Activated naive CD8-positive, alpha-beta T cell treated with anti-CD3 and anti-CD28 coated beads, Interleukin-2, amount 50 U/mL, for 24 hours (primary cell): Measurements from ENCODE around the gene BOC.

Experiments used
- ATAC-seq: fragments of 150-1000 bp; cut with Tn5 transposase; one replicate; pipeline ENCODE4 v1.10.0; 2021
- DNase-seq: peaks from one replicate; pipeline ENCODE4 v3.0.0; 2021
- H3K27ac Mint-ChIP-seq: one replicate; pipeline ENCODE4 v1.8.0; 2021; ENCODE audit warnings: mild to moderate bottlenecking, mixed read lengths
- H3K27me3 Mint-ChIP-seq: one replicate; pipeline ENCODE4 v1.8.0; 2021; ENCODE audit warnings: mixed read lengths
- H3K36me3 Mint-ChIP-seq: one replicate; pipeline ENCODE4 v1.8.0; 2021; ENCODE audit warnings: low read depth, mixed read lengths
- H3K4me1 Mint-ChIP-seq: one replicate; pipeline ENCODE4 v1.8.0; 2021; ENCODE audit warnings: mixed read lengths
- H3K4me3 Mint-ChIP-seq: one replicate; pipeline ENCODE4 v1.8.0; 2021; ENCODE audit warnings: mild to moderate bottlenecking, moderate library complexity, mixed read lengths
- H3K9me3 Mint-ChIP-seq: one replicate; pipeline ENCODE4 v1.8.0; 2021; ENCODE audit warnings: mixed read lengths

BOC gene

GRCh38 chr3:113212150-113212843, 940 bp downstream of the BOC start:
- peak; percentile 12 for DNase-seq
- Mint-ChIP-seq H3K27me3 (peaks cover 78% of the 10 kb centered on the region), H3K27ac (peak overlapping the region; percentile 9), H3K9me3 (no peaks in the 10 kb centered on the region), H3K4me3 (peak overlapping the region; percentile 70), H3K36me3 (no peaks in the 10 kb centered on the region), H3K4me1 (peaks cover 9% of the 10 kb centered on the region)
- ATAC-seq: peak; percentile 31

DNA sequence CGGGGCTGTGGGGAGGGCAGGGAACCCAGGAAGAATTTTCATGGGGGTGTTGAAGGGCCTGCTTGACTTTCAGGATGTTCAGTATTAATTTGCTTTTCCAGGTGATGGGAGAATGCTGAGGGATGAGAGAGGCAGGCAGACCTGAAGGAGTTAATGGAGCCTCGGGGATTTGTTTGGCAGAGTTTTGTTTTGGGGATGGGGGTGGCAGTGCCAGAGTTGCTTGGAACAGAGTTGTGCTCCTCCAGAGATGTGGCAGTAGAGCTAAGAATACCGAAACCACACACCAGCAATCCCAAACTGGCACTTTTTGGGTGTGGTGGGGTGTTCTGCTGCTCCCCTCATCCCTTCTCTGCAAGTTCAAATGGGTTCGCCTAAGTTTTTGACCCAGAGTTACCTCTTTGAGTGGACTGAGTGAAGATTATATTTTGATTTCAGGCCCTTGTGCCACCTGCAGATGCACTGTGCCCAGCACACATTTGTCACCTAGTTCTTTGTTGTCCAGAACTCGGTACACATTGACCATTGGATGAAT, 1.6 kb downstream of the BOC start:
- Mint-ChIP-seq H3K27ac (peak overlapping the region; percentile 9), H3K4me1 (peaks cover 9% of the 10 kb centered on the region), H3K9me3 (no peaks in the 10 kb centered on the region), H3K27me3 (peaks cover 74% of the 10 kb centered on the region), H3K36me3 (no peaks in the 10 kb centered on the region), H3K4me3 (peak overlapping the region; percentile 70)
- ATAC-seq (no peak), DNase-seq (no peak)

DNA sequence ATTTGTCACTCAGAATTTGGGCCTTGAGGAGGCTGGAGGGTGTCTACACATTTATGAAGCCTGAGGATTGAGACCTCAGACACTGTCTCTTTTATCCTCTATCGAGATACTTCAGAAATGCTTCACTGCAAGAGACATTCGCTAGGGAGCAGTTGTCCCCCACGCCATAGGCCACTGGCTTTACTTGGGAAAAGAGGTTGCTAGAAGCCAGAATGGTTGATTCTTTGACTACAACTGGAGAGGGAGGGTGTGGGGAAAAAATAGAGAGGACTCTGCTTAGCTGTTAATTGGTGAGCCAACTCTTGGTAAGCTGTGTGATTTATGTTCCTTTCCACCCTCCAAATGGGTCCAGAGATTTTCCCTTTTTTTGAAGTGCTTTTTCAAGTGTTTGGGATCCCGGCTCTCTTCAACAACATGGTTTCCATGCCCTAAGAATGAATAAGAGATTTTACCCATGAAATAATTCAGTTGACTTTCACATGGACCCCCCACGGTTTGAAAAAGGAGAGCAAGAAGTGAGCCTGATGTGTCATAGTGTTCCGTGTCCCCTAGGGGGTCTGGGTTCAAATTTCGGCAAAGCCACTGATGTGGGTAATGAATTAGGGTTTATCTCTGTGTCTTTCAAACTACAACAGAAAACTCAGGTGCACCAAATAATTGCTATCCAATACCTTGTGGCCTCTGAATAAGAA, 2.7 kb downstream of the BOC start:
- no peaks in the 10 kb centered on the region for H3K36me3 Mint-ChIP-seq
- peaks cover 9% of the 10 kb centered on the region for H3K4me1 Mint-ChIP-seq
- no peak overlapping the region for H3K27ac Mint-ChIP-seq
- H3K4me3 Mint-ChIP-seq: no peak overlapping the region
- H3K9me3 Mint-ChIP-seq: no peaks in the 10 kb centered on the region
- DNase-seq (no peak), ATAC-seq (no peak)
- H3K27me3 Mint-ChIP-seq: peaks cover 65% of the 10 kb centered on the region

DNA sequence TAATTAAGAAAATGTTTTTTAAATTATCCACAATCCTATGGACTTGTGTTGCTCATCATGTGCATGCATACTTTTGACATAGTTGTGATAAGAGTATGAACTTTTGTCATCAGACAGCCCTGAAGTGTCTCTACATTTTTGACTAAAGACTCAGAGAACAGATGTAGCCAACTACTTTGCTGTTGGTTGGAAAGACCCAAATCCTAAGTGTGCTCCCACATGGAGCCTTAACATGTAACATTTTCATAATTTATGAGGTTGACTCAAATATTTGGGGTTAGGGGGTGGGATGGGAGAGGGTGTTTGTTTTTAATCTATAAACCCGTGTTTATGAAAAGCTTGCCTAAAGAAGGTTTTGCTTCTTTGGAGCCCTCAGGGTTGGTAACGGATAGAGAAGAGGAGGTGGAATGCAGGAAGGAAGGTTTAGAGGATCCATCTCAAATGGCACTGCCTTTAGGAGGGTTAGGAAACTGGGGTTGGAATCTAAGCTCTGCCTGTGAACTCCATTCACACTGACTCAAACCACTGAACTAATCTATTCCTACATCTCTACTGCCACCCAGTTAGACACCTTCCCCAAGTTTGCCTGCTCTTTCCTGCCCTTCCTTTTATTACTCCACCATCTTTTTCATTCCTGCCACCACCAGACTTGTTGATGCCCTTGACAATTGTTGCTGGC, 3.7 kb downstream of the BOC start:
- H3K9me3 Mint-ChIP-seq: no peaks in the 10 kb centered on the region
- H3K27ac Mint-ChIP-seq: no peak overlapping the region
- H3K4me1 Mint-ChIP-seq: peaks cover 9% of the 10 kb centered on the region
- no peaks in the 10 kb centered on the region for H3K36me3 Mint-ChIP-seq
- peaks cover 55% of the 10 kb centered on the region for H3K27me3 Mint-ChIP-seq
- DNase-seq (no peak), ATAC-seq (no peak)
- H3K4me3 Mint-ChIP-seq: no peak overlapping the region

- ATAC-seq (no peak), DNase-seq (no peak)
- Mint-ChIP-seq H3K9me3 (no peaks in the 10 kb centered on the region), H3K4me1 (peaks cover 6% of the 10 kb centered on the region), H3K27me3 (peaks cover 54% of the 10 kb centered on the region), H3K36me3 (no peaks in the 10 kb centered on the region), H3K27ac (no peak overlapping the region), H3K4me3 (no peak overlapping the region)
Measured at GRCh38 chr3:113216393-113216792, 5.0 kb downstream of the BOC start.

GRCh38 chr3:113218011-113218680, 6.8 kb downstream of the BOC start:
- Mint-ChIP-seq H3K27ac (no peak overlapping the region), H3K36me3 (no peaks in the 10 kb centered on the region), H3K4me3 (no peak overlapping the region), H3K9me3 (no peaks in the 10 kb centered on the region), H3K27me3 (peaks cover 51% of the 10 kb centered on the region), H3K4me1 (peaks cover 5% of the 10 kb centered on the region)
- DNase-seq: no peak
- no peak for ATAC-seq

- ATAC-seq (no peak), DNase-seq (no peak)
- H3K4me1 Mint-ChIP-seq: peaks cover 6% of the 10 kb centered on the region
- H3K27me3 Mint-ChIP-seq: peaks cover 46% of the 10 kb centered on the region
- H3K27ac Mint-ChIP-seq: no peak overlapping the region
- H3K36me3 Mint-ChIP-seq: no peaks in the 10 kb centered on the region
- H3K4me3 Mint-ChIP-seq: no peak overlapping the region
- H3K9me3 Mint-ChIP-seq: no peaks in the 10 kb centered on the region
Measured at GRCh38 chr3:113218681-113219045, 7.3 kb downstream of the BOC start.

DNA sequence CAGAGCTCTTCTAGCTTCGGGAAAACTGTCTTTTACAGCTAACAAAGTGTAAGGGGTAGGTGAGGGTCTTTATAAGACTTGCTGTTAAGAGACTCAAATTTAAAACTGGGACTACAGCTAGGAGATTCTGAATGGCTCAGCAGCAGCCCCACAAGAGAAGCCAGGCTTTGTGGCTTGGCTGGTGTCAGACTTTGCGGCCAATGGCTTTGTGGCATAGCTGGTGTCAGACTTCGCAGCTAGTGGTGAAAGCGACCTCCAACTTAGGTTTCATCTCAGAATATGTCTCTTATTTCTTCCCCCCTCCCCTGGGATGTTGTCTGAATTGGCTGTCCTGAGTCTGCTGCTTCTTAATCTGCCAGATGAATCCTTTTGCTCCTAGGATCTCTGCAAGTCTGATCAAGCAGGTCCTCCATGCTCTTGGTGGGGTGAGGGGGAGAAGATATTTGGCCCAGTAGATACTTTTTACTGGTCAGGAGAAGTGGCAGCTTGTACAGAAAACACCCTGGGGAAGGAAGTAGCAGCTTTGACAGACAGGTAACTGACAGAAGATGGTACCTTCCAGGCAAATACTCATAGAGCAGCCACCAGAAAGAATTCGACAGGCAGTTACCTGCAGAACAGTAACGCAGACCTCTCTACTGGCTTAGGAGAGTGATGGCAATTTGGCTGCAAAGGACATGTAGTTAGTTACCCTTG, 8.4 kb downstream of the BOC start:
- H3K9me3 Mint-ChIP-seq: no peaks in the 10 kb centered on the region
- no peak overlapping the region for H3K4me3 Mint-ChIP-seq
- H3K27ac Mint-ChIP-seq: no peak overlapping the region
- no peaks in the 10 kb centered on the region for H3K36me3 Mint-ChIP-seq
- ATAC-seq: no peak
- DNase-seq: no peak
- peaks cover 40% of the 10 kb centered on the region for H3K27me3 Mint-ChIP-seq
- H3K4me1 Mint-ChIP-seq: peaks cover 13% of the 10 kb centered on the region

DNA sequence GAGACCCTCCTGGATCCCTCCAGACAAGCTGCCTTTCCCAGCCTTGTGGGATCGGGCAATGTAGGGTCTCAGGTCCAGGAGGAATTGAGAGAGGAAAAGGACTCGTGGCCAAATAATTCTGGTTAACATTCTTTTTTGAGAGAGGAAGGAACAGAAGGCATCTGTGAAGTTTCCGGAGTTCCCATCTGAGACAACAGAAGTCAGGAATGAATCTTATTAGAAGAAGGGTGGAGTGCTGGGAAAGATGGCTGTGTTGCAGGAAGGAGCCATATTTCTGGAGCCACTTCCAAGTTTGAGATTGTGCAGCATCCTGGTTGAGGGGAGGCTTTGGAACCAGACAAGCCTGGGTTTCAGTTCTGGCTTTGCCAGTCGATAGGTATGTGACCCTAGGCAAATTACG, 9.4 kb downstream of the BOC start:
- H3K9me3 Mint-ChIP-seq: no peaks in the 10 kb centered on the region
- H3K27ac Mint-ChIP-seq: no peak overlapping the region
- peaks cover 13% of the 10 kb centered on the region for H3K4me1 Mint-ChIP-seq
- H3K27me3 Mint-ChIP-seq: peaks cover 32% of the 10 kb centered on the region
- H3K4me3 Mint-ChIP-seq: no peak overlapping the region
- ATAC-seq: no peak
- H3K36me3 Mint-ChIP-seq: no peaks in the 10 kb centered on the region
- DNase-seq: no peak

- peaks cover 13% of the 10 kb centered on the region for H3K4me1 Mint-ChIP-seq
- ATAC-seq (no peak), DNase-seq (no peak)
- no peak overlapping the region for H3K4me3 Mint-ChIP-seq
- H3K9me3 Mint-ChIP-seq: no peaks in the 10 kb centered on the region
- peaks cover 27% of the 10 kb centered on the region for H3K27me3 Mint-ChIP-seq
- no peaks in the 10 kb centered on the region for H3K36me3 Mint-ChIP-seq
- no peak overlapping the region for H3K27ac Mint-ChIP-seq
Measured at GRCh38 chr3:113221721-113222257, 10.4 kb downstream of the BOC start.

DNA sequence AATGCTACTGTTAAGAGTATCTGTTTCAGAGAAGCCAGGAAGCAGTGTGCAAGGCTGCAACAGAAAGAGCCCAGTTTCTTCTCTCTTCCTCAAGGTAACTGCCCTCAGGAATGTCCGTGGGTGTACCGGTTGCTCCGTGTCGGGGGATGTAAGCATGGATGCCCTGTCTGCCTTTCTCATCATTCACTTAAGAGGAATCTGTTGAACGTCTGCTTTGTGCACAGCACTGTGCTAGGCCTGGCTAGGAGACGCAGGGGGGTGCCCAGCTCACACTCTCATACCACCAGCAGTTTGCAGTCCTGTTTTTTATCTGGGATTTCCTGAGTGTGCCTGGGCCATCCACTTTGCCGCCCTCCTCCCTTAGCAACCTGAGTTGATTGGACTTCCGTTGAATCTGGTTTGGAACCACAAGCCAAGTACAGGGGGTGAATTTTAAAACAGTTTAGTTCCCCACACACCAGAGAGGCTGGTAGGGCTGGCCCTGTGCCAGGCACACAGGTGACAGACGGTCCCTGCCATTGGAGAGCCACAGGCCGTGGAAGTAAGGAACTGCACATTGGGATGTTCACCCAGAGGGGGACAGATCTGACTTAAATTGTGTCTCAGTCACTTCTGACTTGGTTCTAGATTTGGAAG, 11.2 kb downstream of the BOC start:
- no peak overlapping the region for H3K4me3 Mint-ChIP-seq
- peaks cover 27% of the 10 kb centered on the region for H3K27me3 Mint-ChIP-seq
- ATAC-seq (no peak), DNase-seq (no peak)
- H3K36me3 Mint-ChIP-seq: no peaks in the 10 kb centered on the region
- no peak overlapping the region for H3K27ac Mint-ChIP-seq
- H3K9me3 Mint-ChIP-seq: no peaks in the 10 kb centered on the region
- peaks cover 13% of the 10 kb centered on the region for H3K4me1 Mint-ChIP-seq

DNA sequence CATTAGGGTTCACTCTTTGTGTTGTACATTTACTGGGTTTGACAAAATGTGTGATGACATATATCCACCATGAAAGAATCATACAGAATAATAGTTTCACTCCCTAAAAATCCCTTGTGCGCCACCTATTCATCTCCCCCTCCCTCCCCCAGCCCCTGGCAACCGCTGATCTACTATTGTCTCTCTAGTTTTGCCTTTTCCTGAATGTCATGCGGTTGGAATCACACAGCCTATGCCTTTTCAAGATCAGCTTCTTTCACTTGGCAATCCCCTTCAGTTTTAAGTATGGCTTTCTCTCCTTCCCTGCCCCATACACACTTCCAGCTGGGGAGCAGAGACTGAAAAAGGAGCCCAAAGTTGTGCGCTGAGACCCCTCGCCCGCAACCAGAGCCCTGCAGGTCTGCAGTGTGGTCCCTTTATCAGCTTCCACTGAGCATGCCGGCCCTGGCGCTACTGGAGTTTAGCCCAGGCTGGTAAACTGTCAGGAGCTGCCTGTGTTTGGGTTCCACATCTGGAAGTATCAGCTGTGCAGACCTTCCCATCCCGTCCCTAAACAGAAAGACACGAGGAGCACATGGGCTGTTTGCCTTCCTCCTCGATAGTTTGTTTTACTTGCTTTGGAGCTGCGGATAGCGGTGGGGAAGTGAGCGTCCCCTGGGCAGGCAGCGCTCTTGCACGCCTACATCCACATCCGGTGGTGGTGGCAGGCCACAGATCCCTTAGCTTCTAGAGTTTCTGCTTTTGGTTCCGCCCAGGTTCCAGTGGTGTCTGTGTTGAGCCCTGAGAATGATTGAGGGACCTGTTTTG, 12.3 kb downstream of the BOC start:
- DNase-seq: peak; percentile 38
- peaks cover 13% of the 10 kb centered on the region for H3K4me1 Mint-ChIP-seq
- H3K36me3 Mint-ChIP-seq: no peaks in the 10 kb centered on the region
- peak overlapping the region; percentile 48 for H3K27ac Mint-ChIP-seq
- no peak overlapping the region for H3K4me3 Mint-ChIP-seq
- peak; percentile 78 for ATAC-seq
- peaks cover 27% of the 10 kb centered on the region for H3K27me3 Mint-ChIP-seq
- no peaks in the 10 kb centered on the region for H3K9me3 Mint-ChIP-seq

GRCh38 chr3:113225286-113225685, 13.9 kb downstream of the BOC start:
- Mint-ChIP-seq H3K27ac (no peak overlapping the region), H3K27me3 (peaks cover 27% of the 10 kb centered on the region), H3K4me1 (peaks cover 13% of the 10 kb centered on the region), H3K9me3 (no peaks in the 10 kb centered on the region), H3K36me3 (no peaks in the 10 kb centered on the region), H3K4me3 (no peak overlapping the region)
- DNase-seq (no peak), ATAC-seq (no peak)
